Smooth muscle cell of the brain vasculature (primary cell): Measurements from ENCODE around the gene PAX5.

ENCODE experiments used
- DNase-seq: peaks from one replicate; pipeline ENCODE4 v3.0.0-alpha.2; 2012; ENCODE audit warnings: low read depth, low spot score

The PAX5 gene

DNA sequence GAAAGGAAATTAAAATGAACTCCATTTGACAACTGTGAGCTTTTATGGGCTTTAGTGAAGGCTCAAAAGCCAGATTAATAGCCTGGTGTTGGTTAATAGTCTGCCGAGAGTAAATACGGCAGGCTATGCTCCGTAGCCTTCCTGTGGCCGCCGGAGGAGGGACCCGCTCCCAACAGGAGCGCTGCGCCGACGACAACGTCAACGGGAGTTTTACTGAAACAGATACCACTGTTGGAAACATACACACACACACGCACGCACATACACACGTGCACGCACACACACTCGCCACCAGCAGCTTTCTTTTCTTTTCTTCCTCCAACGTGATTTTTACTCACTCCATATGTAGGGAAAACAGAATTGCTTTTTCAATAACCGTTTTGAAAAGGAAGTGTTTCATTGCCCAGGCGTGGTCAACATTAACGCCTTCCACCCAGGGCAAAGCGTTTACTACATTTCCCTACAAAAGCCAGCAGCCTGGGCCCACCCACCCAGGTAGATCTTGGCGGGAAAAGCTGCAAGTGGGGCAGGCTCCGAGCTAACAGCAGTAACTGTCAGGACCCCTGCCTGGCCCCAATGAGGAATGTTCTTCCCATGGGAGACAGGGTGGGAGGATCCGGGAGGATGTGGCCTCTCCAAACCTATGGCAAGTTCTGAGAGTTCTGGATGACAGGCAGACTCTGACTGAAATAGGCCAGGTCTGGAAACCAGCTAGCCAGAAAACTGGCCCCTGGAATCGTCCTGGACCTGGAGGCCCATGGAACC, 72.3 kb downstream of the PAX5 start:
- no peak for DNase-seq

DNA sequence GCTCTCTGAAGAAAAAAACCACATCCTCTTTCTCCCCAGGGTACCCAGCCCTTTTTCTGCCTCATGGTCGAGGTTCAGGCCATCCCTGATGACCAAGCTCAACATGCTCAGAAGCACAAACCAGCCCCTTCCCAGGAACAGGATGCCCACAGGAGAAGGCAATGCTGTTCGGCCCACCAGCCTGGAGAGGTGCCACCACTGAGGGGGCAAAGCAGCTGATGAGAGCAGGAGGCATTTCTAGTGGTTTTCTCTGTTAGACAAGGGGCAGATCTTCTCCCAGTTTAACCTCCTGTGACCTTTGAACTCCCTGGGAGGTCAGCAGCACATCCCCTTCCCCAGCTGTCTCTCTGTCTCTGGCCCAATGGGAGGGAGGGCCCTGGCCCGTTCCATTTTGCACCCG, 73.0 kb downstream of the PAX5 start:
- no peak for DNase-seq

DNA sequence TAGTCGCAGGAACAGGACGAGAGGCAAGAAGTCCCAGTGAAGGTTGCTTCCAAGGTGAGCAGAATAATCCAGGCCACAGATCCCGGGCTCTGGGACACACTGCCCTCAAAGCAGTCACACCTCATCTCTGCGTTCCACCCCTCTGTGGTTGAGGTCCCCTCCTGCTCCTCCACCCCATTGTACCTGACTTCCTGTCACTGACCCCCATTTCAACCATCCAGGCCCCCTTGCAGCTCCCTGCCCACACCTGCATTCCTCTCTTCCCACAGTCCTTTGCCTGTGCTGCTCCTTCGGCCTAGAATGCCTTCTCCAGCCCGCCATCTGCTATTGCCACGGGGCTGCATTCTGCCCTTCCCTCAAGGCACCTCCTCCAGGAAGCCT, 73.5 kb downstream of the PAX5 start:
- DNase-seq: no peak

DNA sequence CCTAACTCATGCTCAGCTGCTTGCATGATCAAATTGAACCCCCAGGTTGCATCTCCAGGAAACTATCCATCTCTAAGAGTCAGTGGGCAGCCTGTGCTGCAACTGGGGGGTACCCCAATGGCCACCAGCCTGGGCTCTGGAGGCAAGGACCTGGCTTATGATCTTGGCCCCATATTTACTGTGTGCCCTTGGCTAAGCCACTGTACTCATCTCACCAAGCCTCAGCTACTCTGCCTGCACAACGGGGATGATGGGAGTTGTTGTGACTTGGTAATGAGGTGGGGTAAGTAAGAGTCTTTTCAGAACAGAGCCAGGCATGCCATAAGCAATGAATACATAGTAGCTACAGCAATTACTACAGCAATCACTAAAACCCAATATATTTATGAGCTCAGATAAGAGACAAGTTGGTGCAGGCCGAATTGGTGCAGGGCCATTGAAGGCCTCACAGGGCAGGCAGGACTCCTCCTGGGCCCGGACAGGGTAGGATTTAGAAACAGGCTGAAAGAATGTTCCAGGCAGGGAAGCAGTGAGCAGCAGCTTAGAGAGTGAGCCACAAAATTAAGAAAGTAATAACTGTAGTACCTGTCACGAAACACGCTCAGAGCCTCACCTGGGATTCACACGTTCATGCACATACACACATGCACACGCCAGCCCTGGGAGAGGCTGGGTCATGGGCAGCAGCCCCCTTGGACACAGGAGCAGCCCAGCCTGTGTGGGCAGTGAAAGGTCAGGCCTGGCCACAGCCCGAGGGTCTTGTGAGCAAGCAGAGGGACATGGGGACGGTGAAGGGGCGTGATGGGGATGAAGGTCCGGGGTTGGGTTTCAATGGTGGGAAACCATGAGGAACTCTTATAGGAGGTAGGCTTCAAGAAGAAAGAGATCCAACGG, 74.1 kb downstream of the PAX5 start:
- DNase-seq: no peak

DNA sequence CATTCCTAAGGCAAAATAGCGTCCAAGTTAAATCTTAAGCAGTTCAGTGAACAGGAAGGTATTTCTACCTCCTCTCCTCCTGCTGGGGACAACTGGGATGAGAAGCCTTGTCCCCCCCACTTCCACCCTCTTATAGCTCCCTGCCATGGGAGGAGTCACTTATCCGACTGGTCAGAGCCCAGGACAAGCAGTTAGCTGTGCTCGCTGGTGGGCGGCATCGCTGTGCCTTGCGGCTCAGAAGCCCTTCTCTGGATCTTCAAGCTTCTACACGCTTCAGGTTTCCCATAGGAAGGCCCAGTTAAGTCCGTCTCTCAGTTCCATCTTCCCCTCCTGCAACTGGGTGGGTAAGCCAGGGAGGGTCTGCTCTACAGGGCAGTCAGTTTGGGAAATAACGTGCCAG, 77.2 kb downstream of the PAX5 start:
- no peak for DNase-seq

DNA sequence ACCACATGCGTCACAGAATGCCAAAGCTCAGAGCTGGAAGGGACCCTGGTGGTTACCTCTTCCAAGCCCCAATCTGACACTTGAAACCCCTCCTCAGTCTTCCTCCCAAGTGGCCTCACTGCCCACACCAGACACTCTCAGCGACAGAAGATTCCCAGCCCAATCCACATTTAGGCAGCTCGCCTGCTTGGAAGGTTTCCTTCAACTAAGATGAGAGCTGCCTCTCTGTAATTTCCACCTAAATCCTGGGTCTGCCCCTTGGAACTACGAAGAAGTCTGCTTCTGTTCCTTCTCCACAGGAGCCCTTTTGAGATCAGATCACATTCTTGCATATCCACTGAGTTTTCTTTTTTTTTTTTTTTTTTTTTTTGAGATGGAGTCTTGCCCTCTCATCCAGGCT, 83.7 kb downstream of the PAX5 start:
- DNase-seq: no peak

DNA sequence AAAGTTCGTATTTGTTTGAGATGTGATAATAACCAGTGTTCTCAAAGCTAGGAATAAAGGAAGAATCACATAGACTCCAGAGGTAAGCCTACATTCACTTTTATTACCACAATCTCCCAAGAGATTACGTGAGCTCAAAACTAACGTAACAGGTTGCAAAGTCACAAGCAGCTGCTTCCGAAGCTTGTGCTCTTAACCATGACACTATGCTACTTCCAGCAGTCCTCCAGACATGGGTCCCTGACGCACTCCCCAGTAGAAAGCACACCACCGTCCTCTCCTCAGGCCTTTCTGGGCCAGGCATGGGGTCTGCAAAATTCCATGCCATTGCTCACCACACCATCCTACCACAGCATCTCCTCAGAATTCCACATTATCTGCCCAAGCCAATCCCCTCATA, 84.6 kb downstream of the PAX5 start:
- no peak for DNase-seq

DNA sequence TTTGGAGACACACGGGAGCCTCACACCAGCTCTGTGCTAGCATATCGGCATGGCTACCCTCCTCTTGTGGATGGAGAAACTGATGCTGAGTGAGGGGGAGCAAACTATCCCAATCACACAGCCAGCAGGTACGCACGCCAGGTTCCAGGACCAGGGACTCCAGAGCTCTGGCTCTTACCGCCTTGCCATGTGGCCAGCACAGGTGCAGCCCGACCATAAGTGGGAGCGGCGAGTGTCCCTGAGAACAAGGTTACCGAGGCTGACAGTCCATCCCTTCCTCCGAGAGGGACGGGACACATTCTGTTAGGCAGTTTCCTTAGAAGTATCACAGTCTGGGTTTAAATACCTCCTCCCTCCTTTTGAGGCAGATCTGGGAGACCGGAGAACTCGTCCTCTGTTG, 86.0 kb downstream of the PAX5 start:
- DNase-seq: no peak

DNA sequence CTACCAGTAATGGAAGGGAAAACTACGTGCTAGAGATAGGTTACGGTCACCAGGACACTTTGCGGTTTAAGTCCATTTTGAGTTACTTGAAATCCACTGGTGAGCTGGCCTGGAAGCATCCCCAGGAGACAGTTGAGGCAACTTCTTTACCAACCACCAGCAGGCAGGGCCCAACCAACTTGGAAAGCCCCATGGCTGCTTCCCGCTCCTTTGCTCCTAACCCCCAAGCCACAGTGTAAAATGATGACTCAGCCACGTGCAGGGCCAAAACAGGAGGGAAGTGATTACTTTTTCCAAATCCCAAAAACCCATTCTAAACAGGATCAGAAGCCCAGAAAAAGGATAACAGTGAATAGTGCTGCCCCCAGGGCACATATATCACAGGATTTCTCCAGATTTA, 87.4 kb downstream of the PAX5 start:
- no peak for DNase-seq

DNA sequence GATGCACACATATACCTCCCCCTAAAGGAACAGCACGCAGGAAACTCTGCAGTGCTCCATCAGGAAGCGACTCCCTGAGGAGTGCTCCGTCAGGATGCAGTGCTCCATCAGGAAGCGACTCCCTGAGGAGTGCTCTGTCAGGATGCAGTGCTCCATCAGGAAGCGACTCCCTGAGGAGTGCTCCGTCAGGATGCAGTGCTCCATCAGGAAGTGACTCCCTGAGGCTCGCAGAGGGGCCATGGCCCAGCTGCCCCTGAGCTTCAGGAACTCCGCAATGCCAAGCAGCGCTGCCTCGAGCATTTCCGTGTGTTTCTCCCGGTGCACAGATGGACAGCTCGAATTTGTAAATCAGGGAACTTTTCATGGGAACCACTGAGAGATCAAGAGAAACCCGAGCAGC, 88.1 kb downstream of the PAX5 start:
- DNase-seq: no peak

DNA sequence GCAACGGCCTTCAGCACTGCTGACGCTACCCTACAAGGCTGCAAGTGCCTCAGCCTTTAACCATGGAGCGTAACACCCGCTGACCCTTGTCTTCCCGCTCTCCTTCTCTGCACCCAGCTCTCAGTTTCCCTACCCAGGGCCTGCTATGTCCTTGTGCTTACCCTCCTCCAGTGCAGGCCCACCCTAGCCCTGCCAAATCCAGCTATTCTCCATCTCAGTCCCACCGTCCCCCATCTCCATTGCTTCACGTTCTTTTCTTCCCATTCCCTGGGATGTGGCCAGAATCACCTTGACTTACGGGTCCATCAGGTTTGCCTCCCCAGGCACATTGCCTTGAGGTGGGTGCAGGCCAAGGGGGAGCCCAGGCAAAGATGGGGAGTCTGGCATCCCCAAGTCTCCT, 91.2 kb downstream of the PAX5 start:
- no peak for DNase-seq

DNA sequence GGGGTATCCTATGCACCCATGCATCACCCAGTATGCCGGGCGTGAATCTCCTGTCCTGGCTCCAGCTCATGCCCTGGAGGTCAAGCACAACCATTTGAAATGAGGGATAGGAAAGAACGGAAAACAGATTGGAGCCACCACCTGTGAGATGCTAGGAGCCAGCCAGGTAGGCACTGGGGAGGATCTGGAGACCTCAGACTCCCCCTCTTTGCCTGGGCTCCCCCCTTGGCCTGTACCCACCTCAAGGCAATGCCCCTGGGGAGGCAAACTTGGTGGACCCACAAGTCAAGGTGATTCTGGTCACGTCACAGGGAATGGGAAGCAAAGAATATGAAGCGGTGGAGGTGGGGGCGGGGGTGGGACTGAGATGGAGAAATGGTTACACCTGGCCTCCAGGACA, 92.6 kb downstream of the PAX5 start:
- no peak for DNase-seq

DNA sequence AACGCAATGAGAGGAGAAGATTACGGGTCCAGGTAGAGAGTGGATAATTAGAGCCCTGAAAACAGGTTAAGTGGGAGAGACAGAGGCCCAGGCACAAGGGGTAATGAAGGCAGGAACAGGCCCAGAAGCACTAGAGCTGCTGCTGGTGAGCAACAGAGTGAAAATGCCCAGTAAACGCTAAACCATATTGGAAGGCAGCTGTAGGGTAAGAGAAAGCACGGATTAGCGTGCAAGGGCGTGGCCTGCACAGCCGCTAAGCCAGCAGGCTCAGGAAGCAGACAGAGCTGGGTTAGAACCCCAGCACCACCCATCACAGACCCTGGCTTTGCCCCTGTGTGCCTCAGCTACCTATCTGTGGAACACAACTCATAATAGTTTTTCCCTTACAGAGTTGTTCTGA, 93.2 kb downstream of the PAX5 start:
- no peak for DNase-seq

DNA sequence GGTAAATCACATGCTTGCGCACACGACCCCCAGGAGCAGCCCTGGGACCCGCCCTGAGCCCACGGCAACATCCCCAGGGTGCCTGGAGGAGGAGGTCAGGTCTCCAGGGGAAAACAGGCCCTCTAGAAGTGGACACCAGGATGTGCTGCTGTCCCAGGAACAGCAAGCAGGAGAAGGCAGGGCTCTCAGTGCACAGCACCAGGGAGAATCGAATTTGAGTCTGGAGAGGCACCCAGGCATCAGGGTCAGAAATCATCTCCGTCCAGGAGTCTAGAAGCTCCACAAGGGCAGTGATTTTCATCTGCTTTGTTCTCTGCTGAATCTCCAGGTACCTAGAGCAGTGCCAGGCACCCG, 93.6 kb downstream of the PAX5 start:
- no peak for DNase-seq

DNA sequence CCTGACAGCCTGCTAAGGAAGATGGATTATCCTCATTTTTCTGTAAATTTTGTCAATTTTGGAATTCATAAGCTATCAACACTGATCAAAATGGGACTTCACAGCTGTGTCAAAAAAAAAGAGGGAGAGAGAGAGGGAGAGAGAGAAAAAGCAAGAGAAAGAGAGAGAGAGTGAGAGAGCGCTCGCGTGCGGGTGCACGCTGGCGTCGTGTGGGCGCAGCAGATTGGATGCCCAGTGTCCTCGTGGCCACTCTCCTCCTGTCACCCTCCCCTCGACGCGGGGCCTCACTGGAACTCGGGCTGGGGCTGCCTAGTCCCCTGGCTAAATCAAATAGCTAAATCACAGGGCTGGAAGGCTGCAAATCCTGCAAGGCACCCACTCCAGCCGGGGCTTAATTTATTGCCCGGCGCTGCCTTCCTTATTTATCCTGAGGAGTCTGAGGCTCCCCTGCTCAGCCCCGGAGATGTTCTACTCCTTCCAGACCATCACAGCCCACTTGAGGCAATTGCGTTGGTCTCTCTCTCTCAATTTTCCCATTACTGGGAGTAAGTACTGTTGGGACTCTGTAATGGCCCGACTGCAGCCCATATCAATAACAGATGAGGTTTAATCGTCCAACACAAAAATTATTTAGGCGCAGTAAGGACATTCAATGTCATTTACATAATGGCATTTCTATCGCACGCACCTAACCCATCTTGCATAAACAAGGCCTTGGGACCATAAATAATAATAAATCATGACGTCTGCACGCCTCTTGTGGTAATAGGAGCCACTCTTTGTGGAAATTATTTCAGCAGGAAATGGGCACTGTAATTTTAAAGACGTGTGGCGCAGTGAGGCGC, 94.2 kb downstream of the PAX5 start:
- DNase-seq: no peak

DNA sequence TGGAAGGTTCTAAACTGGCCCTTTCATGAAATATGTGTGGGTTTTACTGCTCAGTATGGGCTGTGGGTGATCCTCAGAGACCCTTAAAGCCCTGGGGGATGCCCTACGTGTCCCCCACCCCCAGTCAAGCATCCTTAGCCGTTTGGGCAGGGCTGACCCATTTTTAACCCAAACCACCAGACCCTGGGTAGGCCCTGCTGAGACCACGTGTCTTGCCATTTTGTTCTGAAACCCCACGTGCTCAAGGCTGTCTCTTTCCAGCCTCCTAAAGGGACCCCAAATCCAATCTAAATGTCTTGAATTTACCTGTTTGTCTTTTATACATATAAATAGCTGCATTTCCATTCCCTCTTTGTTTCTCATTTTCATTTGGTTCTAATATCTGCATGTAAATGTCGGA, 94.9 kb downstream of the PAX5 start:
- no peak for DNase-seq

DNA sequence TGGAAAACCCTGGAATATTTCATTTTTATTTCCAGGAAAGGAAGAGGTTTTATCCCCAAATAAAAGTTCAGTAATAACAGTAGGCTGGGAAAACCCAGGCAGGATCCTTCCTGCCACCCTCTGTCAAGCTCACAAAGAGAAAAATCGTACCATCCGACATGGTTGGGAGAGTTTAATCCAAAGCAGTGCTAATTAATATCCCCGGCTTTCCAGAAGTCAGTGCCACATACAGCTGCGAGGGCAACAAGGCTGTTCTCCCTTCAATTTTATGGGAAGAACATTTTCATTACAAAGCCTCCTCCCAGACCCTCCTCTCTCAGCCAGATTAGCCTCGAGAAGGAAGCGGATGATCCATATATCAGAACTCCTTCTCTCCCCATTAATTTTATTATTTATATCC, 95.5 kb downstream of the PAX5 start:
- DNase-seq: no peak

DNA sequence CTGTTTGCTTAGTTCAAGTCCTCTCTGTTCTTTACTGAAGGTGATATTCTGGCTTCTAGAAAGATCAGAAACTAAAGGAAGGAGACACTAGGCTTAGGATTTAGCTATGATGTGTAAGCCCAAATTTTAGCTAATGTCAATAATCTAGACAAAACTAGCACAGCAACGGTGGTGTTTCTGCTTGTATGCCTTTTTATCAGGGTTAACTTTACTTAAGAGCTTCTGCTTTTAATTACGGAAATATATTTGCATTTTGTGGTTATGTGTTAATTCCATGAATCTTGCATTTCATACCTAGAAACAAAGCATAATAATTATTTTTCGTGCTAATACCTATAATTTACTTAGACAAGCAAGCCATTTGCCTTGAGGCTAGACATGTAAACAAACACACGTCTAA, 96.1 kb downstream of the PAX5 start:
- no peak for DNase-seq

DNA sequence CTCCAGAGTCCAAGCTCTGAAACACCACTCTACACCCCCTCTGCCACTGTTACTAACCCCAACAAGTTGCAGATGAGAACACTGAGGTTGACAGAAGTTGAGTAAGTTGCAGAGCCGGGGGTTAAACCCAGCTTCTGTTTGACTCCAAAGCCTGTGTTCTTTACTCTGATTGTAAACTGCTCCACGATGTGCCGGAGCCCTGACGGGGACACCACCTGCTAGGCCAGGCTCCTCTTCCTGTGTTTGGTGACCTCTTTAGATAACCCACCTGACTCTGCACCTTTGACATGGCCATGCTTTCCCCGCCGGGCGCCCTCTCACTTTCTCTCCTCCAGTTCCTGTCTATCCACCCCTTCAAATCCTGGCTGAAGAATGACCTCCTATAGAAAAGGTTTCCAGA, 96.7 kb downstream of the PAX5 start:
- DNase-seq: no peak

DNA sequence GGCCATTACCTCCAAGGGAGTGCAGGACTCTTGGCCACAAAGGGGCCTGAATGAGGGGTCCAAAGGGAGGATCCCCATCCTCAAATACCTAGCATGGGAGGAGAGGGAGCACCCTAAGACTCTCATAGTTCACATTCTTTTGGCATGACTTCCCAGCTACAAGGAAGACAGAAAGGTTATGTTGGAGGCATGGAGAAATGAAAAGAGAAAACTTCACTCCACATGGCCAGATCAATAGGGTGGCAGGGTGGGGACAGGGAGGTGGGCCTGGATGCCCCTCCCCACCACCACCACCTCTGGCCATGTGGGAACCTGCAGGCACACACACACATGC, 97.6 kb downstream of the PAX5 start:
- DNase-seq: no peak

DNA sequence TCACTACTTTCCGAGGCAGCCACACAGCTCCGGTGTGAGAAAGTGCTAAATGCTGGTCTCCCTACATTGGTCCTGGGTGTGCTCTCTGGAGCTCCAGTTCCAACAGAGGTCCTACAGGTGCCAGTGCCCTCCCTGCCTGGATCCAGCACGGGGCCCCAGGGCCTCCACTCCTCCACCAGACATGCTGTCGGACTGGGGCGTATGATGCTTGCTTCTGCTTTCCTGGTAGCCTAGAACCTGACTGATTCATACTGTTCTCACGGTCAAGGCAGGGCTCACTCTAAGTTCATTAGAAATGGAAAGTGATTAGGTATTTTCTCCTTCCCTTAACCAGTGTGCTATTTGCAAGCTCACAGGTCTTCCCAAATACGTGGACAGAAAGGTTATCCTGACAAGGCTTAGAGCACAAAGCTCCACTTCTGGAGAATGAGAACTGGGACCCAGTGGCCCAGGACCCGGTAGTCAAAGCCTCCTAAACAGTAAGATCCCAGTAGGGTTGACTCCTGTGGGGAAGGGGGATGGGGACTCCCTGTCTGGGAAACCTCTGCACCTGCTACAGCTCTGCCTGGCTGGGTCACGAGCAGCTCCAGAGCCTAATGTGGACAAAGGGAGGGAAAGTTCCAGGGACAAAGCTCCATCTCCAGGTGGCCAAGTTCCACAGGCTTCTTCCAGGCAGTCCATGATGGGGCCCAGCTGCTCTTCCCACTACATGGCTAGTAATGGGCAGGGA, 98.1 kb downstream of the PAX5 start:
- DNase-seq: no peak

DNA sequence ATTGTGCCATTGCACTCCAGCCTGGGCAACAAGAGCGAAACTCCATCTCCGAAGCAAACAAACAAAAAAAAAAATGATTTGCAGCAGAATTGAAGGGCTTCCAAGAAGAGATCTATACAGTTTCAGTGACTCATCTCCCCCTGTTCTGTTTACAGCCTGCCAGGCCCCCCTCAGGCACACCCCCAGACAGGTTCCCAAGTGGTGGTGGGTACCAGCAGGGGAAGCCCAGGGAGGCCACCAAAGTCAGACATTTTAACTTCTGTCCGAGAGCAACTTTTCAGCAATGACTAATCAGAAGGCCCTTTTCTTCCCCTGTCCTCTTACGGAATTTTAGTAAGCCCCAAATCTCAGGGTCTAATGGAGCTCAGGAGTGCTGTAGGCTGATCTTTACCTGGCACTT, 98.7 kb downstream of the PAX5 start:
- no peak for DNase-seq
